Measurements from ENCODE around the gene ZNF451. TPM values are rescaled to one million over a fixed set of nuclear protein-coding genes. Genes with fewer than 3 reads are reported as not detected.

The ZNF451 gene
- total and polyA plus RNA-seq, 2 experiments from 2014 or later = 19.9 to 39.0 TPM

DNA sequence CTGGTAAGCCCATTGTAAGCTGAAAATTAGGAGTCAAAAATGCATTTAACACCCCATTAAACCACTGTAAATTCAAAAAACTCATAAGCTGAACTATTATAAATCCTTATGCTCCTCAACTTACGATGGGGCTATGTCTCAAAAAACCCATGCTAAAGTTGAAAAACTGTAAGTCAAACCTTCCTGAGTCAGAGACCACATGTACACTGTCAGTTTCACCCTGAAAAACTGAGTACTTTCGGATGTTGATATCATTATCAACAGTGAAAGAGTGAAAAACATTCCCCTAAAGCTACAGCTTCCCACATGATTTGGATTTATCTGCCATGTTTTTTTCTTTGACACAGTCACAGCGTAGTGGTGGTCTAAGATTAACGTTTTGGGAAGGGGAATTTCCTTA lies 117.9 kb downstream of the ZNF451 start:
- peaks cover 34% of the 10 kb centered on the region for H3F3A ChIP-seq (ENCODE audit: insufficient read depth)
- H3K4me1 ChIP-seq (ENCODE audit: insufficient read depth) = peaks cover 32% of the 10 kb centered on the region
- H3K4me3 ChIP-seq = no peak overlapping the region
- H2AFZ ChIP-seq = no peak overlapping the region
- 85 to 89% methylated on average over 4 of the region's 4 CpGs for WGBS, 2 experiments (ENCODE audit: low coverage in 1 of 2, low lambda C conversion rate in 2 of 2, missing lambda C conversion rate in 2 of 2)
- H3K36me3 ChIP-seq (ENCODE audit: low read depth) = 0 out of 2 replicates have a peak, but pooled peaks cover 4% of the 10 kb centered on the region
- no peaks in the 10 kb centered on the region for H3K9me2 ChIP-seq (ENCODE audit: insufficient read depth)
- DNase-seq = no peak
- H3K27me3 ChIP-seq (replicated peaks; ENCODE audit: insufficient read depth) = no peaks in the 10 kb centered on the region
- H3K9me3 ChIP-seq (ENCODE audit: low read depth) = no peaks in the 10 kb centered on the region
- H3K4me2 ChIP-seq (ENCODE audit: unreplicated experiment) = no peak overlapping the region
- H3K9ac ChIP-seq = no peak overlapping the region
- H3K27ac ChIP-seq = no peak overlapping the region
- in situ Hi-C loops (cut with MboI) = no loop called here
- peaks cover 98% of the 10 kb centered on the region for H3K79me2 ChIP-seq (ENCODE audit: insufficient read depth)
- TF ChIP-seq EZH2phosphoT487 (IDR thresholded peaks at IDR 0.05; ENCODE audit: insufficient read depth, low read depth) (no peak), EZH2 (IDR thresholded peaks at IDR 0.05; ENCODE audit: insufficient read depth, poor library complexity, severe bottlenecking) (no peak)
- no peaks in the 10 kb centered on the region for H4K20me1 ChIP-seq (ENCODE audit: insufficient read depth)

DNA sequence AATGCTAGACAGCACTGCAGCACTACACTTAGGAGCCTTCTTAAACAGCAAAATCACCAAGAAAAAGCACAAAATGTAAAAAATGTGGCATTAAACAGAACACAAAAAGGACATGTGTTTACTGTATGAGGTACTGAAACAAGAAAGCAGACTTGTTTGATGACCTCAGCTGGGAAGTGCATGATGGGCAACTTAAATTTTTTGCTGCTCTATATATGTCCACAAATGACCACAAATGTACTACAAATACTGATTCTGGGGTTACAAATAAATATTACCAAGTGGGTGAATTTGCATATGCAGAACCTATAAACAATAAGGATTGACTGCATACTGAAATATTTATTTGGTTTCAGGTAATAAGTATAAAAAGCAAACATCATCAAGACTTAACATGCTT lies 119.0 kb downstream of the ZNF451 start:
- Histone ChIP-seq H3K4me3 (no peak overlapping the region), H3K9me2 (ENCODE audit: insufficient read depth) (no peaks in the 10 kb centered on the region), H3K9me3 (ENCODE audit: low read depth) (no peaks in the 10 kb centered on the region), H3K4me2 (ENCODE audit: unreplicated experiment) (peak overlapping the region; percentile 2), H3K27me3 (replicated peaks; ENCODE audit: insufficient read depth) (no peaks in the 10 kb centered on the region), H3F3A (ENCODE audit: insufficient read depth) (peaks cover 34% of the 10 kb centered on the region), H3K36me3 (ENCODE audit: low read depth) (0 out of 2 replicates have a peak, but pooled peaks cover 4% of the 10 kb centered on the region), H4K20me1 (ENCODE audit: insufficient read depth) (no peaks in the 10 kb centered on the region), H2AFZ (no peak overlapping the region), H3K79me2 (ENCODE audit: insufficient read depth) (peaks cover 98% of the 10 kb centered on the region), H3K4me1 (ENCODE audit: insufficient read depth) (peaks cover 32% of the 10 kb centered on the region), H3K27ac (peak overlapping the region; percentile 22; the same call in 1 of the 2 replicates), H3K9ac (no peak overlapping the region)
- TF ChIP-seq EZH2phosphoT487 (IDR thresholded peaks at IDR 0.05; ENCODE audit: insufficient read depth, low read depth) = no peak
- TF ChIP-seq EZH2 (IDR thresholded peaks at IDR 0.05; ENCODE audit: insufficient read depth, poor library complexity, severe bottlenecking) = no peak
- in situ Hi-C loops (cut with MboI) = no loop called here
- no peak for DNase-seq

DNA sequence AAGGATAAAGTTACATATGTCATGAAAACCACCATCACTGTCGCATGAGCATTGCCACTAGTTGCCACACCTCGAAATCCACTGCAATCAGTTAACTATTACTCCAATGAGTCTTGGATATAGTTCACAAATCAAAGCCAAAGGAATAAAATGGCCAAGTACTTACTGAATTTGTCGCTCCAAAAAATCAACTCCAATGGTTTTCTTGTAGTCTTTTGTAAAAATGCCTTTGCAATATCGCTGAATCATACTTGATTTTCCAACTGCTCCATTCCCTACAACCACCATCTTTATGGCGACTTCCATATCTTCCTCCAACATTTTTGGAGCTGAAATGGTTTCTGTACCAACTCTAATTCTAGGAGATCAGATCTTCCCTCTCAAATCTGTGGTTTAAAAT lies 120.1 kb downstream of the ZNF451 start:
- Histone ChIP-seq H3F3A (ENCODE audit: insufficient read depth) (peaks cover 36% of the 10 kb centered on the region), H3K9me2 (ENCODE audit: insufficient read depth) (no peaks in the 10 kb centered on the region), H3K4me3 (no peak overlapping the region), H3K27me3 (replicated peaks; ENCODE audit: insufficient read depth) (no peaks in the 10 kb centered on the region), H2AFZ (no peak overlapping the region), H3K4me2 (ENCODE audit: unreplicated experiment) (peak overlapping the region; percentile 2), H3K4me1 (ENCODE audit: insufficient read depth) (peaks cover 32% of the 10 kb centered on the region), H3K9ac (no peak overlapping the region), H3K9me3 (ENCODE audit: low read depth) (peaks cover 2% of the 10 kb centered on the region), H4K20me1 (ENCODE audit: insufficient read depth) (no peaks in the 10 kb centered on the region), H3K36me3 (ENCODE audit: low read depth) (peaks cover 9% of the 10 kb centered on the region; the same call in 1 of the 2 replicates), H3K79me2 (ENCODE audit: insufficient read depth) (peaks cover 100% of the 10 kb centered on the region), H3K27ac (peak overlapping the region; percentile 22; the same call in 1 of the 2 replicates)
- no peak for TF ChIP-seq EZH2phosphoT487 (IDR thresholded peaks at IDR 0.05; ENCODE audit: insufficient read depth, low read depth)
- no peak for TF ChIP-seq EZH2 (IDR thresholded peaks at IDR 0.05; ENCODE audit: insufficient read depth, poor library complexity, severe bottlenecking)
- DNase-seq = no peak
- in situ Hi-C loops (cut with MboI) = no loop called here
- 66 to 71% methylated on average over 5 of the region's 5 CpGs for WGBS, 2 experiments (ENCODE audit: low coverage in 1 of 2, low lambda C conversion rate in 2 of 2, missing lambda C conversion rate in 2 of 2)

DNA sequence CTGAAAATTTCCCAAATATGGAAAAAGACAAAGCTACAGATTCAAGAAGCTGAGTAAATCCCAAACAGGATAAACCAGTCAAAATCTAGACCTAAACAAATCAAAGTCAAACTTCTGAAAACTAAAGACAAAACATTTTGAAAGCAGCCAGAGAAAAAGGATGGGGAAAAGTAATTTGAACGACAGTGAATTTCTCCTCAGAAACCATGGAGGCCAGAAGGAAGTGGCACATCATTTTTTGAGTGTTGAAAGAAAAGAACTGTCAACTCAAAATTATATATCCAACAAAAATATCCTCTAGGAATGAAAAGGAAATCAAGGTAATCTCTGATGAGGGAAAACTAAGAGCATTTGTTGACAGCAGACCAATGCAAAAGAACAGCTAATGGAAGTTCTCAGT lies 125.3 kb downstream of the ZNF451 start:
- H3K79me2 ChIP-seq (ENCODE audit: insufficient read depth) = peaks cover 100% of the 10 kb centered on the region
- in situ Hi-C loops (cut with MboI) = no loop called here
- no peak overlapping the region for H3K27ac ChIP-seq
- H2AFZ ChIP-seq = no peak overlapping the region
- H3K4me1 ChIP-seq (ENCODE audit: insufficient read depth) = peaks cover 27% of the 10 kb centered on the region
- 96 to 100% methylated on average over 1 of the region's 1 CpG for WGBS, 2 experiments (ENCODE audit: low coverage in 1 of 2, low lambda C conversion rate in 2 of 2, missing lambda C conversion rate in 2 of 2)
- peaks cover 11% of the 10 kb centered on the region; the same call in 1 of the 2 replicates for H3K36me3 ChIP-seq (ENCODE audit: low read depth)
- H4K20me1 ChIP-seq (ENCODE audit: insufficient read depth) = no peaks in the 10 kb centered on the region
- H3K9ac ChIP-seq = no peak overlapping the region
- no peaks in the 10 kb centered on the region for H3K27me3 ChIP-seq (replicated peaks; ENCODE audit: insufficient read depth)
- TF ChIP-seq EZH2 (IDR thresholded peaks at IDR 0.05; ENCODE audit: insufficient read depth, poor library complexity, severe bottlenecking) (no peak), EZH2phosphoT487 (IDR thresholded peaks at IDR 0.05; ENCODE audit: insufficient read depth, low read depth) (no peak)
- H3K9me3 ChIP-seq (ENCODE audit: low read depth) = peaks cover 5% of the 10 kb centered on the region
- H3K4me2 ChIP-seq (ENCODE audit: unreplicated experiment) = no peak overlapping the region
- DNase-seq = no peak
- peaks cover 37% of the 10 kb centered on the region; the same call in 1 of the 2 replicates for H3F3A ChIP-seq (ENCODE audit: insufficient read depth)
- H3K4me3 ChIP-seq = no peak overlapping the region
- no peaks in the 10 kb centered on the region for H3K9me2 ChIP-seq (ENCODE audit: insufficient read depth)
